Heart left ventricle (tissue), 16 donors: Measurements from ENCODE around the gene RCBTB1. TPM values are rescaled to one million over a fixed set of nuclear protein-coding genes. Genes with fewer than 3 reads are reported as not detected.
"Not testable (repeated sequence)": the region's sequence is repeated elsewhere in the genome, so short reads cannot be mapped to it uniquely, and the experiment has no call there.

Experiments used
- ATAC-seq, 4 donors: fragments of 200-7000 bp; cut with Tn5 transposase; one replicate each; pipeline ENCODE4 v1.9.1; 2020 to 2022; ENCODE audit warnings: moderate library complexity in 4 of 4, mild to moderate bottlenecking in 3 of 4, moderate number of reproducible peaks in 1 of 4
- DNase-seq, 5 donors: peaks; one replicate each; pipeline ENCODE4 v3.0.0-alpha.2; 2020
- H3K27ac ChIP-seq, 12 donors: fragments of 200-600 bp; sonication (generic) in 4 of 12; one replicate each; pipeline versions ENCODE4 v1.5.0 to v1.8.0; 2016 to 2022; ENCODE audit warnings: mild to moderate bottlenecking in 2 of 12
- H3K27me3 ChIP-seq, 9 donors: fragments of 200-600 bp; sonication (generic) in 2 of 9; one replicate each; pipeline versions ENCODE4 v1.5.1 to v1.8.0; 2016 to 2022; ENCODE audit warnings: mild to moderate bottlenecking in 3 of 9
- H3K36me3 ChIP-seq, 9 donors: fragments of 200-600 bp; sonication (generic) in 2 of 9; one replicate each; pipeline versions ENCODE4 v1.5.0 to v1.8.0; 2018 to 2022; ENCODE audit warnings: mild to moderate bottlenecking in 2 of 9
- H3K4me1 ChIP-seq, 12 donors: fragments of 200-600 bp; sonication (generic) in 4 of 12; one replicate each; pipeline versions ENCODE4 v1.5.0 to v1.8.0; 2016 to 2022; ENCODE audit warnings: mild to moderate bottlenecking in 3 of 12
- H3K4me3 ChIP-seq, 12 donors: fragments of 200-600 bp; sonication (generic) in 4 of 12; one replicate each; pipeline versions ENCODE4 v1.5.0 to v1.8.0; 2017 to 2022; ENCODE audit warnings: mild to moderate bottlenecking in 9 of 12, moderate library complexity in 4 of 12
- H3K9me3 ChIP-seq, 12 donors: fragments of 200-600 bp; sonication (generic) in 4 of 12; one replicate each; pipeline versions ENCODE4 v1.5.0 to v1.8.0; 2016 to 2022; ENCODE audit warnings: mild to moderate bottlenecking in 1 of 12
- CTCF ChIP-seq, 12 donors: fragments of 200-600 bp; sonication (generic) in 4 of 12; IDR thresholded peaks; one replicate each; pipeline versions ENCODE4 v1.5.0 to v1.8.0; 2018 to 2022; ENCODE audit warnings: antibody characterized with exemption in 12 of 12, mild to moderate bottlenecking in 5 of 12
- POLR2A ChIP-seq, 2 donors: fragments of 450-650 bp; IDR thresholded peaks; one replicate each; pipeline ENCODE4 v1.6.1; 2017; ENCODE audit warnings: antibody characterized with exemption in 2 of 2, mild to moderate bottlenecking in 2 of 2, moderate library complexity in 2 of 2
- WGBS, 4 donors: extraction: QIAGEN DNeasy Blood & Tissue Kit in 2 of 4; methylation state at CpG; one replicate each; pipeline versions ENCODE4 v1.1.5 to v1.1.7; 2013 to 2018; 5-methylcytosine and 5-hydroxymethylcytosine counted together
- intact Hi-C, 10 donors: fragments of 100-400 bp; cut with DNase I; formaldehyde crosslinking; loops; one replicate each; pipeline versions ENCODE4 v1.11.1 to v1.14.2; 2022
- polyA plus RNA-seq, 2 donors: library from polyadenylated mRNA; stranded (reverse); fragments of 200-250 nt; gene quantifications; one replicate each; pipeline ENCODE4 v1.2.3, GENCODE V29; 2013
- total RNA-seq, 9 donors: library from RNA; depleted of rRNA in 2 of 9; stranded (reverse); fragments of >200 nt in 2 of 9; fragmentation: NEBNext Ultra II Directional in 3 of 9; extraction: Animal tissue kit (Norgen Biotek cat#: 25700) in 3 of 9; gene quantifications; one replicate each; pipeline versions ENCODE4 v1.1.0 to v1.2.4, GENCODE V29; 2016 to 2023
- donor health status: ischemic (EF 13 %, LVEDD 7.1; RV severe dilation, severe dysfunction).
- donor health status: healthy with polysubstance abuse.
- donor health status: DM: no; HTN: yes; CAD: no.
- donor health status: DM: no; HTN: no; CAD: no.
- donor health status: ischemic (EF 25% LVEDD 6.9; RV normal size, moderate dysfunction).
- donor health status: ischemic (EF 25% LVEDD 5.7; RV mildly dilated, moderate dysfunction).
- donor health status: healthy.
- donor health status: DM: yes; HTN: yes; CAD: no.
- donor health status: ischemic (EF 35%, LVEDD 5.7; RV mildly dilated, moderate dysfunction).
- donor health status: nonischemic (EF 11% LVEDD 7.7; RV severe dilation, severe dysfunction).
- donor health status: DM: yes; HTN: yes; CAD: no.
- donor health status: PGD.
- donor health status: ischemic (EF 29% LVEDD 5.4; RV normal size, mild dysfunction).
- donor health status: nonischemic (EF 23%, LVEDD 6.1; RV moderate dilation, normal function).

RCBTB1 gene
- total and polyA plus RNA-seq, 11 donors = 8.5 to 25.8 (median 16.2) TPM

- intact Hi-C loops = no loop called here
- Histone ChIP-seq H3K4me3 (no peak overlapping the region), H3K9me3 (no peaks in the 10 kb centered on the region), H3K36me3 (no peaks in the 10 kb centered on the region), H3K27me3 (no peaks in the 10 kb centered on the region), H3K27ac (no peak overlapping the region), H3K4me1 (no peaks in the 10 kb centered on the region)
- ATAC-seq (no peak), DNase-seq (no peak)
- TF ChIP-seq POLR2A (IDR thresholded peaks at IDR 0.05) (no peak), CTCF (IDR thresholded peaks at IDR 0.05) (no peak)
- WGBS, 4 donors = 47 to 90% (median 75%) methylated on average over 2 of the region's 2 CpGs
These were observed 10.9 kb upstream of the RCBTB1 start for GRCh38 chr13:49596221-49596620.

- Histone ChIP-seq H3K27me3 (no peaks in the 10 kb centered on the region), H3K9me3 (no peaks in the 10 kb centered on the region), H3K4me1 (no peaks in the 10 kb centered on the region), H3K4me3 (no peak overlapping the region), H3K27ac (no peak overlapping the region), H3K36me3 (no peaks in the 10 kb centered on the region)
- DNase-seq (no peak), ATAC-seq (no peak)
- no peak for TF ChIP-seq CTCF (IDR thresholded peaks at IDR 0.05)
- no peak for TF ChIP-seq POLR2A (IDR thresholded peaks at IDR 0.05)
- intact Hi-C loops = no loop called here
These were observed 9.2 kb upstream of the RCBTB1 start for GRCh38 chr13:49594576-49594975.

GRCh38 chr13:49593876-49594275 lies 8.5 kb upstream of the RCBTB1 start:
- H3K36me3 ChIP-seq, H3K9me3 ChIP-seq, H3K4me1 ChIP-seq, ATAC-seq, H3K27me3 ChIP-seq, intact Hi-C loops, H3K27ac ChIP-seq, H3K4me3 ChIP-seq, DNase-seq: not testable (repeated sequence)
- WGBS, 4 donors = 77 to 90% (median 88%) methylated on average over 2 to 3 of the region's 4 CpGs; no CpG with 5 or more reads in 1 of the 4 donors

GRCh38 chr13:49590714-49591113 lies 5.4 kb upstream of the RCBTB1 start:
- H3K27me3 ChIP-seq, H3K27ac ChIP-seq, intact Hi-C loops, DNase-seq, ATAC-seq, H3K4me3 ChIP-seq, H3K36me3 ChIP-seq, H3K4me1 ChIP-seq, H3K9me3 ChIP-seq: not testable (repeated sequence)
- 80 to 89% (median 84%) methylated on average over 3 of the region's 3 CpGs for WGBS, 4 donors

GRCh38 chr13:49587311-49587847 lies 2.0 kb upstream of the RCBTB1 start:
- Histone ChIP-seq H3K4me1 (peaks cover 0 to 23% (median 13%) of the 10 kb centered on the region in 12 donors), H3K36me3 (peaks cover 0 to 7% (median 0%) of the 10 kb centered on the region in 9 donors), H3K27me3 (no peaks in the 10 kb centered on the region), H3K27ac (no peak overlapping the region), H3K9me3 (no peaks in the 10 kb centered on the region), H3K4me3 (no peak overlapping the region)
- DNase-seq (no peak), ATAC-seq (no peak)
- no peak for TF ChIP-seq CTCF (IDR thresholded peaks at IDR 0.05)
- no peak for TF ChIP-seq POLR2A (IDR thresholded peaks at IDR 0.05)
- WGBS, 4 donors = 56 to 70% (median 58%) methylated on average over 2 of the region's 2 CpGs
- intact Hi-C loops = loop anchor here in 3 of 10 donors (10.0 kb wide), 2 partner anchors 93 to 143 kb away; partner anchors contain the start of genes PHF11 (in 2 of the 3), CAB39L (in 1 of the 3) and SETDB2 (in 1 of the 3)
